Measurements from ENCODE around the gene ETS1.

Gene ETS1

DNA sequence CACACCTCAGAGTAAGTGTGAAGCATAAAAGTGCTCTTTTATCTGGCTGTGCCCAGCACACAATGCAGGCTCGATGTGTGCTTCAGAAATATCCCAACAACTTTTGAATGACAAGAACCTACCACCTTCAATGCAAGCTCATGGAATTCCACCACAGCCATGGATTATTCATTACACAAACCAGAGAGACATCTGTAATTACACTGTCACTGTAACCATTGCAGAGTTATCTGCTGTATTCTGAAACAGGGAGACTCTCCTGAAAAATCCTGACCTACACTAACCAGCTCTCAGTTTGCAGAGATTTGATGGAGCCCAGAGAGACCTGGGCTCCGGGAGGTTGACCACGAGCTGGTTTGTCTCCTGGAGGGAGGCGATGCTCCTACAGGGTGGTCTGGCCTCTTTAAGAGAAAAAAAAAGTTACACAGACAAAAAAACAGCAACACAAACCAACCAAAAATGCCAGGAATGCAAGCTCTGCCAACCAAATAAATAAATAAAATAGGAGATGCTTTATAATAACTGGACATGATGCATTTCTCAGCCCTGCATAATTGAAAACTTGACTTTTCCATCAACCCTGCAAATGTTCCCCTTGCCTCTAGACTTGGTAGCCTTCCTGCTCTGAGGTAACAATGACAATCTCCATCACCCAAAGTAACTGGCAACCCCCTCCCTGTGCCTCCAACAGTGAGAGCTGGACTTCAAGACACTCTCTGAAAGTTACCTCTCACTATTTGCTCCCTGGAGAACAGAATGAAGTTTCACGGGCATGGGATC is 69.7 kb downstream of the ETS1 start:
- DNase-seq (ENCODE audit: low read depth), result peak; percentile 87

DNA sequence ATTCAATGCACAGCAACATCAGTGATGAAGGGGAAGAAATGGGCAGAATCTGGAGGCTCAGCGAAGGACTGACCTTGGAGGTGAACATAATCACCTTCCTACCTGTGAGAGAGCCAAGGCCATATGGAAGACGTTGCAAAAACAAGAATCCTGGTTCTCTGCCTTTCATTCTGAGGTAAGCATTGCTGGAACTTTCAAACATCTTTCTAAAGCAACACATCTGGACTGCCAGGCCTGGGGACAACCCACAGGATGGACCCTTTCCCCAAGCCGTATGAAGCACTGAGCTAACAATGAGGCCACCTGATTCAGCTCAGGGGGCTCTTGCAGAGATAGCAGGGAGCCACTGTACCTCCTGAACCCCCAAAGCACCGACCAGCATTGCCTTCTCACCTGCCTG is 70.5 kb downstream of the ETS1 start:
- no peak for DNase-seq (ENCODE audit: low read depth)

DNA sequence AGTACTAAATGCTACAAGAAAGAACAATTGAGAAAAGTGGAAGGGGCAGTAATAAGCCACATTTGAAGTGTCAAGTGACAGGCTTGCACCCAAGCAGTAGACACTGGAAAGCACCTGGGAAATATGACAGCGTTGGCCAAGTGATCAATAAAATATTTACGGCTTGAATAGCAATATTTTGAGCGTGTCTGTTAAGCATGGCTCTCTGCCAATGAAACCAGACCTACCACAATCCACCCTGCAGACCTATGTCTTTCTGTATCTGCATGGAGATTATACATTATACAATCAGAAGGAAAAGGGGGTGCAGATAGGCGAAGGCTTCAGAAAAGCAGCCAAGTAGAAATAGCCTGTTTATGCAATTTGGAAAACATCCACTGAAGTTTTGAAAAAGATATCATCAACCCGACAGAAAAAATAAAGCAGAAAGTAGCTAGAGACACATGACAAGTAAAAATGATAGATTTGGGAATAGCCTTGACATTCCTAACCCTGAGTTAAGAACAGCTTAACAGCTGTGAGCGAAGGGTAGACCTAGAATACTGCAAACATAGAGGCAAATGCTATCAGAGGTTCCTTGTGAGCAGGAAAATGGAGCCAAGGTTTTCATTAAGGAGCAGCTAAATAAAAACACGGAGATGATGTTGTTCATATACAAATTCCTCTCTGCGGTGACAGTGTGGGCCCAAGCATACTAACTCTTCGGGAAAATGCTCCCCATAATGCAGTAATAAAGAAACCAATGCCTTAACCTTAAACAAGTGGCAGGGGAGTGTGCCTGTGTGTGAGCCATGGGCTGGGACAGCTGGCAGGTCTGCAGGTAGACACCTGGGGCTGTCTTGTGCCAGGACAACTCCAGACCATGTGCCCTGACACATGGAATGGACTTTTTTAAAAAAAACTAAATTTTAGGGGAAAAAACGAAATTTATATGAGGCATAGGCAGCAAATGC is 71.3 kb downstream of the ETS1 start:
- DNase-seq (ENCODE audit: low read depth), result no peak

DNA sequence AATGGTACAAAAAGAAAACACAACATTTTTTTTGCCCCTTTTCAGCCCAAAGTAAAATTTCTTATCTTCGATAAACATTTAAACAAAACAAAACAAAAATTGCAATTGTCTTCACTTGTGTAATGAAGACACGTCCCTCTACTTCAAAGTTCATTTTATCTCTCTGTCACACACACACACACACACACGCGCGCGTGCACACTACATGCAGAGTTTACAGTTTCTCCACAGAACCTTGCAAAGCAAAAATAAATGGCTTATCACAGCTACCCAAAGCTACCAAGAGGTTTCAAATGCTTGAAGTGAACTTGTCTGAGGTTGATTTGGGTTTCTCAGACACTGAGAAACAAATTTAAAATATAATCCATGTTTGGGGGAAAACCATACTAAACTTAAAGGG is 72.3 kb downstream of the ETS1 start:
- no peak for DNase-seq (ENCODE audit: low read depth)

DNA sequence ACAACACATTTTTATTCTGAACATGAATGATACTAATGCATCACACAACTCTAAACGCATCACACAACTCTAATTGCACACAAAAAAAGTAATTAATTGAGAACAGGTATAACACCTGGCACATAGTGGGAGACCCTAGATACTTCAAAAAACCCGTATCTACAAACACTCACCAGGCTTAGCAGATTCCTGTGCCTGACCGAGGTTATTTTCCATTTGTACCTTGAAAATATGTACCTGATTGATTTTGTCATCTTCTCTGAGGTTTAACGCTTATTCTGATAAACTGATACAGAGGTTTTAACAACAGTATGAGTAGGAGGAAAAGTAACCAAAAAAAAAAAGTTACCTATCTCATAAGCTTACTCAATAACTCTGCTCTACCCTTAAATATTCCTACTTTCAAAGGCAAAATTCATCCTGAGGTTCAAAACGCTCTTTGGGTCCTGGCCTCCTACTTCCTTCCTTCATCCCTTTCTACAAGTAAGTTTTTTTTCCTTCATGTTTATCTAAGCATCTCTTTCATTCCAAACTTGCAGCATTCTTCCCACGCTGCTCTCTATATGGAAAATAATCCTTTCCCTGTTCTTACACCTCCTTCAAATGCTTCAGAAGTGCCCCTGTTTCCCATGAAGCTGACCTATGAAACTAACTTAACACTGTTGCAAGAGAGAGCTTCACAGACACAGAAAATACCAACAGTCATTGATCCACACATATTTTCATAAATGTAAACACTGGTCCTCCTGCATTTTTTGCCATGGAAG is 73.3 kb downstream of the ETS1 start:
- DNase-seq (ENCODE audit: low read depth), result peak; percentile 65

DNA sequence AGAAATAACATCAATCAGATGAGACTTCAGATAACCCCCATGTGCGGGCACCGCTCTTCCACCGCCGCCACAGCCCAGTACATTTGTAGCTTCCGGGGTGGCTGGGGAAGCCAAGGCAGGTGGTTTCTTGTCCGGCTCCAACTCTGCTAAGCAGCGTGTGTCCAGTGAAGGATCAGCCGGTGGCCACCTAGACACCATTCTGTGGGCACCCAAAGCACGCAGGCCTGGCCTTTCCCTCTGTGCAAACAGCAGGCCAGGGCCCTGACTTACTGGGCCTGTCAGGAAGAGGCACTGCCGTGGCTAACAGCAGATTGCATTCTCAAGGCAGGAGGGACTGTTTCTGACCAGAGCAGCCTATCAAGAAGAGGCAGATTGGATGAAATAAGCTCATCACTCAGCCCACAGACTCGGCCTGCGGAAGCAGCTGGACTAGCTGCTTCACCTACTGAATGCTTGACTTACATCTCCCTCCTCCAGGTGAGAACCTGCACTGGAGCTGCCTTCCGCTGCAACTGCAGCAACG is 74.8 kb downstream of the ETS1 start:
- no peak for DNase-seq (ENCODE audit: low read depth)

DNA sequence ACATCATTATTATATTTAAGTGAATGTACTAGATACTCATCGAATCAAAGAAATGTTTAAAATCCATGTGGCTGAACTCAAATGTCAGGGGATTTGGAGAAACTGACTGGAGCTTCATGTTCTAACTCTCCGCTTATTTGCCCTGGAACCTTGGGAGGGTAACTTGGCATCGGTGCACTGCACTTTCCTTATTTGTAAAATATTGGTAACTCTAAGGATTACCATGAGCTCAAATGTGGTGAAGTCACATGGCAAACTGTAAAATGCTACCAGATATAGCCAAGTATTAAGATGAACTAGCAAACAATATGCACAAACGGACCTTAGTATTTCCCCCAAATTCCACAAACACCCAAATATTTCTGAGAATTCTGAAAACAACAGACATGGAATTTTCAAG is 75.6 kb downstream of the ETS1 start:
- DNase-seq (ENCODE audit: low read depth), result no peak

DNA sequence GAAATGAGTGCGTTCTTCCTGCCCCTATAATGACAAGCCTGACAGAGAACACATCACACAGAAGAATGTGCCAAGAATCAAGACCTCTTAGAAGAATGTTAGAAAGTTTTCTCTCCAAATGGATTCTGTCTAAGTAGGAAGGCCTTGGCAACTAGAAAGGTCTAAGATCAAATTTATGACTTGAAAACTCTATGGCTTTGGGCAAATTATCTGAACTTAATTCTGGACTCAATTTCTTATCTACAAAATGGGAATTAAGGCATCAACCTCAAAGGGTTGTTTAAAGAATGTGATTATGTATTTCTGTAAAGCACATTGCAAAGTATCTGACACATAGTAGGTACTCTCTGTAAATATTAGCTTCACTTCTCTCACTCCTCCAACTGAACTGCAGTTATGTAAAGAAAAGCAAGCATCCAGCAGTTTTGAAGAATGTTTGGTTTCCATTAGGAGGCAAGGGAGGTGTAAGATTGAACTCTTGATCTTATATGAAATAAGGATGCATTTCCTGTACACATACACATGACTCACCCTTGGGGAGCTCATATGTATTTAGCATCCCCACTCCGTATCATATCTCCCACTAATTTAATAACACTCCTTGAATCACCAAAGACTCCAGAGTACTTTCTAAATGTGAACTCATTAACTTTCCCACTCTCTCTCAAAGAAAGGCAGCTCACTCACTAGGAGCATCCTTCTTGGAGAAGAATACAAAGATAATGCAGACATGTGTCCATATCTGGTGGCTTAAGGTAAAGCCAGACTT is 77.6 kb downstream of the ETS1 start:
- peak; percentile 80 for DNase-seq (ENCODE audit: low read depth)

DNA sequence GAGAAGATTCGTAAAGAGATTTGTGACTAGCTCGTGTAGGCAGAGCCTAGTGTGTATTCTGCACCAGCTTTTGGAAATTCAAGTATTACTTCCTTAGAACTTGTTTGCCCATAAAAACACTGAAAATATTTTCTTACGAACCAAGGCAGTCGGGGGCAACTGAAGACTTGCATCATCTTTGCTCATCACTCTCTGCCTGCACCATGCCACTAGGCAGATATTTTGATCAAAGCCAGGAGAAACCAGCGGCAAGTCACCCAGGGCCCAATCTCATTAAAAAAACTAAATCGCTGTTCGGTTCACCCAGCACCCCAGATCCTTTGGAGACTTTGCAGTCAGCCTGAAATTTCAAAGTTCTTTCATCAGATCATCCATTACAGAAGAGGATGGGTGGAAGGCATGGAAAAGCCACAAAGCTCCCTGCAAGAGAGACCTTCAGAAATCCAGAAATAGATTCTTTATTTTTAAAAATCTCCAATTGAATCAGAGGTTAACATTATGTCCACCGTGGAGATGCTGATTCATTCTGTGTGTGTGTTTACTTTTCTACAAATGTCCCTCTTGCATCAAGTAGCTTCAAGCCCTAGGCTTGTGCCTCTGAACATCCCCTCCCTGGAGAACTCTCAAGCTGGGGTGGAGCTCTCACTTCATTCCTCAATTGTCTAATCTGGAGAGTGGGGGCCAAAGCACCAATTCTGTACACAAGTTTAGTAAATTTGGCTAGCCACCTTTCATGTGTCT is 78.4 kb downstream of the ETS1 start:
- DNase-seq (ENCODE audit: low read depth), result peak; percentile 85

DNA sequence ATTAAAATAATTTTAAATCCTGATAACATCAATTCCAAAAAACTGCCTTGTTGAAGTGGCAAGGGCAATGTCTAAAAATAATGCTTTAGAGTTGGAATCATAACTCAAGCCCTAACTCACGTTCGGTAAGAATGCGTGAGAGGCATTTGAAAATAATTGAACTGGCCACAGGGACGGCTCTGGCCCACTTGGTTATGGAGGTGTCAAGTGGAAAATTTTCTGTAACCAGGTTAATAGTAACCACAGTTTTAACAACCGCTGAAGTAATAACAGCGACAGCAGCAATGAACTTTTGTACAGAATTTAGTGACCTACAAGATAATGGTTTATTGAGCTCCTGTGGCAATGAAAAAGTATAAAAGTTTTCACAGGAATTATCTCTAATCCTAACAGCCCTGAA is 79.4 kb downstream of the ETS1 start:
- no peak for DNase-seq (ENCODE audit: low read depth)

DNA sequence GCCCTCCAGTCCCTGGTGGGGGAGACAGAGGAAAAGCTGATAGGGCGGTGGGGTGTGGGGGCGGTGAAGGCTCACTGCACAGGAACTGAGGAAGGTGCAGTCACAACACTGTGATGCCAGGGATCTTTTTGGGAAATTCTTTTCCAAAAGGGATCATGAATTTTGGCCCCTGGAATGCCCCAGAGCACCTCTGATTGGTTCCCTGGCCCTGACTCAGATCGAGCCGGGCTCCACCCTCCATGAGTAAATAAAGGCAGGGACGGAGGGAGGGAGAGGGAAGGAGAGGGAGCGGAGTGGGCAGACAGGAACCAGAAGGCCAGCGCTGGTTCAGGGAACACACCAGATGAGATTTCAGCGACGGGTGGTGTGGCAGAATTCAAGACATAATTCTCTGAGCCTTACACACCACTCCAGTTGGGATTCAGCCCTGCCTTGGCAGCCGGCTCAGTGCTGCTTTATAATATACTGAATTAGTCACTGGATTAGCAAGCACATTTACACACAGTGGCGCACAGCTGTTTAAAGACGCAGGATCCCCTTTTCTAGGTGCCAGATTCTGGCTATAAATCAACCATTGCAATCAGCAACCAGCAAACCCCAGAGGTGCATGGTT is 80.3 kb downstream of the ETS1 start:
- DNase-seq (ENCODE audit: low read depth), result peak; percentile 98

DNA sequence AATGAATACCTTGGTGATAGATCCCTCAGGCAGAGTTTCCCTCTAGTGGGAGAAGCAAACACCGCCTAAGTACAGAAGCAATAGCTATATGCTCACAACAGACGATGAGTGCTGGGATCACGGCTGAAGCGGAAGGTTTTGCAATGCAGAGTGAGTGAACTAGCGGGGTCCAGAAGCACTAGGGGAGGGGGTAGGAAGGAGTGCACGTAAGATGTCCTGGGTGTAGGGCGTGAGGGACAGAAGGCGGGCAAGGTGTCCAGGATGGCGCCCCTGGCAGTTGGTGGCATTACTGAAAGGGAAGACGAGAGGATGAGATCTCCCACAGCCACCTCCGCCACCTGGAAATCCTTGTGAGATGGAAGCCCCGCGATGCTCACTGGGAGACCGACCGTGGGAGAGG is 81.0 kb downstream of the ETS1 start:
- DNase-seq (ENCODE audit: low read depth), result no peak

DNA sequence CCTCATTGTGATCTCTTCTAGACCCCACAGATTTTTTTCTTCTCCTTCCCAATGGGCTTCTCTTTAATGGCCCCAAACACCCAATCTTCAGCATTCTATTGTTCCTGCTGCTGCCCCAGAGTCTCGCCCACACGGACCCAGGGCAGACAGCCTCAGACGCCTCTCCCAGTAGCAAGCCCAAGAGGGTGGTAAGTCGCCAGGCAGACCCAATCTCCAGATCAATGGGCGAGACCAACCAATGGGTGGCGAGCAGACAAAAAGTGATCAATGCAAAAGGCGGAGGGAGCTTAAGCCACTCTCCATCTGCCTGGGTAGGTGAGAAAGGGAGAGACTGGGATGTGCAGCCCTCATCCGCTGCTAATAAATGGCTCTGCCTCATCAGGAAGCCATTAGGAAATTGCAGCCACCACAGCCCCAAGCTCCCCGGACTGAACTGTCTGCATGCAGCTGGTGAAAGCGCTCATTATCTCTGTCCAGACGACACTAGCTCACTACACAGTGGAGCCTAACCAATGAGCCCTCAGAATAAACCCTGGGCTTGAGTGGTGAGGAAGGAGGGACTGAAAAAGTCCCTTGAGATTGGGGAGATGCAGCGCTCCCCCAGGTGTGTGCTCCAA is 81.8 kb downstream of the ETS1 start:
- no peak for DNase-seq (ENCODE audit: low read depth)

DNA sequence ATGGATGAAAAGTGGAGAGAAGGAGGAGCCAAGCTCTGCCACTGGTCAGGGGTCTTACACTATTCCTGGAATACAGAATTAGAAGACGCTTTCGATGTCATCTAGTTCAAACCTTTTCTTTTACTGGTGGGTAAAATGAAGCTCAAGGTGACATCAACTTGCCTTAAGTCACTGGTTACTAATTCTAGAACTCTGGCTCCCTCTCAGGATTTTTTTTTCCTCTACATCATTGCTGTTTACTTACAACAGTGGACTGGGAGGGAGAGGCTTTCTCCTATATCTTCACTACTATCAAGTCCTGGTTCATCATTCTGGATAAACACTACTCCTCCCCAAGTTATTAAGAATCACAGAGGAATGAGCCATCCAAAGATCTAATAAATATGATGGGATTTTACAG is 82.9 kb downstream of the ETS1 start:
- DNase-seq (ENCODE audit: low read depth), result no peak

DNA sequence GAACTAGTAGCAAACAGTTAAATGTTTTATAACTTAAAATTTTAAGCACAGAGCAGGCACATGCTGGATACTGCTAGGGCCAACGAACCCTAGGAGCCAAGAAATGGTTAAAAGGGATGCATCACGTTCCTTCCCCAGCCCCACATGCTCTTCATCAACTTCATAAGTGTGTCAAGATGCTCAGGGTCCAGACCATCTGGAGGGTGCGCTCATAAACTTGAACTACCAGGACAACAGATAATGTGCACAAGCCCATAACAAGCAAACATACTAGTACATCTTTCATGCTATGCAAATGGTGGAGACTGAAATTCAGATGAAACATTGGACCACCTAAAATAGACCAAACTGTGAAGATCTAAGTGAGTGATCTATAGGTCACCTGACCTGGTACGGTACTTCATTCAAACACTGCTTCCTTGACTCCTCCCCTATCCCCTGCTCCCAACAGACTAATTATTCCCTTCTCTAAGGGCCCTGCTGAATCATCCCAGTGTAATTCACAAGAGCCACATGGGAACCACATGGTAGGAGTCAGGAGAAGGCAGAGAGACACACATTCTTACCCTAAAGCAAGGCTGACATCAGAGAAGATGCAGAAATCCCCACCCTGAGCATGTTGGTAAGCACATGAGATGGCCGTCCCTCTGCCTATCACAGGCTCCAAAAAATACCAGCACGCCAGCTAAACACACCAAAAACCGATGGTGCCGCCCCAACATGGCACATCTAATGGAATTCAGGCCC is 83.9 kb downstream of the ETS1 start:
- peak; percentile 99 for DNase-seq (ENCODE audit: low read depth)

DNA sequence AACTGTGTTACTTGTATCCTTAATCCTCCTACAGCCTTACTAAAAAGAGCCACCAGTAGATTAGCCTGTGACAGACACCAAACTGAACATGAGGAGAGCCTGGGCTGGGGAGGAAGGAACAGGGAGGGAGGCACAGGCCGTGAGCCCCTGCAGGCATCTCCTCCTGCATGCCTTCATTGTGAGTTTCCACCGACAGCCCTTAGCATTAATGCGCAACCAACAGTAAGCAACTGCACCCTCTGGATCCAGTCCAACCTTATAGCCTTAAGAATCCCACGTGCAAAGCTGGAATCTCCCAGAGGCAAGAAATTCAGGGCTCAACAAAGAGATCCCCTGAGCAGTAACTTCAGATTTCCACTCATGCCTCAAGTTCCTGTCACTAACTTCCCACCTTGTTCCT is 84.6 kb downstream of the ETS1 start:
- DNase-seq (ENCODE audit: low read depth), result peak; percentile 99

DNA sequence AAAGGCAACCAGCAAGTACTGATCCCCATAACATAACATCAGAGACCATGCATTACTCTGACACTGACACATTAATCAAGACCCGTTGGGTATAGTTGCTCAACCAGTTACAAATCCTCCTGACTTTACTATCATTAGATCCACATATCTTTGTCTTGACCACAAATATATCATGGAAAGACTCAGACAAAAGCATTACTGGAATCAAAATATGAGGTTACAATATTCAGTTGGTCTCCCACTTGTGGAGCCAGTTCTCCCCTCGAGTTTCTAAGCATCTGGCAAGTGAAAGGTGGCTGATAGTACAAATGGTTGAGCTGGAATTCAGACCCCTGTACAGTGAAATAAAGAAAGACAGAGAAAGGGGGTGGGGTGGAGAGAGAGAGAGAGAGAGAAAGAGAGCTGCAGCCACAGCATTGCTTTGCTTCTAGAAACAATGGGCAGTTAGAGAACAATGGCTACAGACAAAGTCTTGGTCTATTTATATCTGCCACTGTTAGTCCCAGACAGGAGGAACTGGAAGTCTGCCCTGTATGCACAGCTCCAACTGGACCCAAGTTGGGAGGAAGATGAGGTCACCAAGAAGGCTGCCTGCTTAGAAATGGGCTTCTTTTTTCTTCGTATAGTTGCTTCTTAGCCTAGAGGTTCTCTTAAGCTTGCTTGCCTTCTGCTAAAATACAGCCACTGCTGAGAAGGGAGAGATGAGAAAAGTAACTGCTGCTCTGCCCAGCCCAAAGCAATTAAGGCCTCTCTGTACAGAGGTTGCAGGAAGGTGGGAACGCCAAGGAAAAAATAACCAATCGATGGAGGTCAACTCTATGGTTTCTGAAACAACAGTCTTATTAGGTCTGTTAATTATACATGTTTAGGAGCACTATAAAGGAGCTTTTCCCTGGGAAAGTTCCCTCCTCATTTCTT is 85.5 kb downstream of the ETS1 start:
- peak; percentile 93 for DNase-seq (ENCODE audit: low read depth)

DNA sequence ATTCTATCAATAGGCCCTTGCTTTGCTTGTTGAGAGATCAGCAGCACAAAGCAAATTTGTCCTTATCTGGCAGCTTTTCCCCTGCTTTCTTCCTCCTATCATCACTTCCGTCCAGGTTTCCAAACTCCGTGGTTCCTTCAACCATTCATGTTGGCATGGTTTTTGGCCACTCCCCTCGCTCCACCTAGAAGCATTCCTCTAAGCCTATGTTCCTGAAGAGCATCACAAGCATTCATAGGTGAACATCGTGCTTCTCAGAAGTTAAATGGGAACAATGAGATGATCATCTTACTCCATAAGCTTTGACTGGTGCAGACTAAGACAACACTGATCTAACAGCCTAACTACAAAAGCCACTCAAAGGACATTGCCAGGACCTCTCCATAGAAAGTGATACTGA is 86.3 kb downstream of the ETS1 start:
- no peak for DNase-seq (ENCODE audit: low read depth)
